GM19324 (cell line): ENCODE measurements around the gene NTRK2.

ENCODE experiments used
- ATAC-seq: cut with Tn5 transposase; IDR thresholded peaks from one replicate; pipeline ENCODE4 v1.9.1; 2021; ENCODE audit warnings: mild to moderate bottlenecking, moderate library complexity; ENCODE audit not compliant: unreplicated experiment, low FRiP score

NTRK2 gene

GRCh38 chr9:84955155-84955554 is 285.6 kb downstream of the NTRK2 start:
- no peak for ATAC-seq

- ATAC-seq: no peak
These were observed 286.4 kb downstream of the NTRK2 start for GRCh38 chr9:84955971-84956370.

DNA sequence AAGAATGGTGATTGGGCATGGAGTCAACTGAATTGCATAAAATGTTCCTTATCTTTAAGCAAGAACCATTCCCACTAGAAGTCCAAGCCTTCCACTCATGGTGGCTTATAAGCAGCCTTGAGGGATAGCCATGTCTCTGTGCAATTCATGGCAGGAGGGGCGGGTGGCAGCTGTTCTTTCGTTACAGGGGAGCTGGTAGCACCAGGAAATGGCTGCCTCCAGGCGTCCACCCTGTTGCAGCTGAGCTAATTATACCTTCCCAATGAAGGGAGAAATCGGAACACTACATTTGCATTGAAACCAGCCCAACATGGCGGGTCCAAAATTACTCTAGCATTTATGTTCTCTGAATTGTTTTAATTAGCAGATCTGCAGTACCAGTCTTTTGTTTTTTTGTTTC is 289.8 kb downstream of the NTRK2 start:
- ATAC-seq: no peak

GRCh38 chr9:84966876-84967830 is 297.6 kb downstream of the NTRK2 start:
- no peak for ATAC-seq

DNA sequence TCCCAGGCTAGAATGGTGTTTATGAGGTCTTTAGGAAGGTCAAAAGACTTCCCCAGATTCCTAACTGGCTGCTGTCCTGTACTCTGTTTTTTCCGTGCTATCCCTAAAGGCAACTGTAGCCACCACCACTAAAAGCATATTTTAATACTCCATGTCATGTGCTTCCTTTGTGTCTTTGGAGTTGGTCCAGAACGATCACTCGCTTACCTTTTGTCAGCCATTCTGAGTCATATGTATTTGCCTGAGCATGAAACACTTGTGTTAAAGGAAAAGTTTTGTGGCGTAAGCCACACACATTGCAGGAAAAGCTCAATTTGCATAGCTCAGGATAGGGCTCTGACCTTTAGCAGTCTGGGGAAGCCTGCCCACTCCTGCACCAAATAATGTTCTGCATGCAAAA is 299.6 kb downstream of the NTRK2 start:
- no peak for ATAC-seq

- ATAC-seq: no peak
These were observed 300.2 kb downstream of the NTRK2 start for GRCh38 chr9:84969736-84970135.

DNA sequence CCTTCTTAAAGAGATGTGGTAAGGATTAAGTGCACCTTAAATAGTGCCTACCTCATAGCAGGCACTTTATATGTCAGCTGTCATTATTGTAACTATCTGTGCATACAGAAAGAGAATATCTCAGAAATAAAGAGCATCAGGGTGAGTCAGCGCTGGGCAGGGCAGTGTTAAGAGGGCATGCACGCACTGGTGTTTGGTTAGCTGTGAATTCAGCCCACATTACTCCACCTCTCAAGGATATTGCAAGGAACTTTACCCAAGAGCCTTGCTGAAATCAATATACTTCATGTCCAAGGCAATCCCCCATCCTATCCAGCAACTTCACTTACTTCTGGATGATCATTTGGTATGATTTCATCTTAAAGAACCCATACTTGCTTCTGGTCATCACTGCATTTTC is 300.9 kb downstream of the NTRK2 start:
- ATAC-seq: no peak

- ATAC-seq: no peak
These were observed 302.0 kb downstream of the NTRK2 start for GRCh38 chr9:84971571-84971970.

DNA sequence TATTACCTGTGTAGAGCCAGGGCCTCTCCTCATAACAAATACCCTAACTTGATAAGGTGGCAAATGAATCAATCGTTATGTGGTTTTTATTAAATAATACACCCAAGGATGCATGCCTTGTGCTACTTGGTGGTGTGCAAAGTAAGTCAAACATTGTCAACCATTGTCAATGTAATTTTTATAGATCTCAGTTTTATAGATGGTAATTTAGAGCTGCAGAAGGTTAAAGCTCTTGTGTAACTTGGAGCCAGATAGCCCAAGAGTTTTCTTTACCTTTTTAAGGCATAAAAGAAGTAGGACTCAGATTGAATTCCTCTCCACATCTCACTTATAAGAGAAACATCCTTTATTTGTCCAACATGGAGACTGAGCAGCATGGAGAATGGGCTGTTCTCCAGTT is 304.7 kb downstream of the NTRK2 start:
- no peak for ATAC-seq

GRCh38 chr9:84974855-84975254 is 305.3 kb downstream of the NTRK2 start:
- no peak for ATAC-seq

- ATAC-seq: no peak
These were observed 306.4 kb downstream of the NTRK2 start for GRCh38 chr9:84975926-84976325.

DNA sequence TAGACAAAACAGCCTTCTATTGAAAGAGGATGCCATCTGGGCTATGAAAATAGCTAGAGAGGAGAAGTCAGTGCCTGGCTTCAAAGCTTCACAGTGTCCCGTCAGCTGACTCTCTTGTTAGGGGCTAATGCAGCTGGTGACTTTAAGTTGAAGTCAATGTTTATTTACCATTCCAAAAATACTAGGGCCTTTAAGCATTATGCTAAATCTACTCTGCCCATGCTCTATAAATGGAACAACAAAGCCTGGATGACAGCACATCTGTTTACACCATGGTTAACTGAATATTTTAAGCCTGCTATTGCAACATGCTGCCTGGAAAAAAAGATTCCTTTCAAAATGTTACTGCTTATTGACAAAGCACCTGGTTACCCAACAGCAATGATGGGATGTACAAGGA is 309.1 kb downstream of the NTRK2 start:
- ATAC-seq: no peak

- no peak for ATAC-seq
These were observed 314.2 kb downstream of the NTRK2 start for GRCh38 chr9:84983749-84984148.

GRCh38 chr9:84988621-84989020 is 319.1 kb downstream of the NTRK2 start:
- ATAC-seq: no peak

- no peak for ATAC-seq
These were observed 320.9 kb downstream of the NTRK2 start for GRCh38 chr9:84990416-84990815.

DNA sequence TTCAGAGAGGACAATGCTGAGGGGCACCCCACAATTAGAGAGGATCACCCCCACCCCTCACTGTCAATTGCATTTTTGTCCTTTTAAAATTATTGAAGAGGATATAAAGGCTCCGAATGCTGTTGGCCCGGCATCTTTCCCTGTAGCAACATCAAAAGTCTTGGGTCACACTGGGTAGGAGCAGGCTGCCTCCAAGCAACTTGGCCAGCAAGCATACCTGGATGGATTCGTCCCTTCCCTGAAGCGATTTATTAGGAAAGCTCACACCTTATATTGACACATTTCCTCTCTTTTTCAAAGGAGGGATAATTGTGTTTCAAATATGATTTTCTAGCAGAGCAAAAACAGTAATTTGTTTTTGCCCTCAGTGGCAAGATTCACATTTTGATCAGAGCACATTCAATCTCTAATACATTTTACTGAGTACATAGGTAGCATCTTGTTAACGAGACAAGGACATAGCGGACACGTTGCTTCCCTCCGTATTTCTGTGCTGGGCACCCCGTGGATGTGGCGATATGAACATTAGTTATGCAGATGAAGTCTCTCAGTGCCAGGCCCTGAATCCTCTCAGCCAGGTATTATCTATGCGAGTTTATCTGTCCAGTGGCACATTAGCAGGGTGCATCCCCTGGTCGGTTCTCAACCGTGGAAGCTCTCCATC is 321.5 kb downstream of the NTRK2 start:
- no peak for ATAC-seq

GRCh38 chr9:84991514-84991870 is 322.0 kb downstream of the NTRK2 start:
- ATAC-seq: no peak

- ATAC-seq: no peak
These were observed 322.9 kb downstream of the NTRK2 start for GRCh38 chr9:84992381-84992780.

DNA sequence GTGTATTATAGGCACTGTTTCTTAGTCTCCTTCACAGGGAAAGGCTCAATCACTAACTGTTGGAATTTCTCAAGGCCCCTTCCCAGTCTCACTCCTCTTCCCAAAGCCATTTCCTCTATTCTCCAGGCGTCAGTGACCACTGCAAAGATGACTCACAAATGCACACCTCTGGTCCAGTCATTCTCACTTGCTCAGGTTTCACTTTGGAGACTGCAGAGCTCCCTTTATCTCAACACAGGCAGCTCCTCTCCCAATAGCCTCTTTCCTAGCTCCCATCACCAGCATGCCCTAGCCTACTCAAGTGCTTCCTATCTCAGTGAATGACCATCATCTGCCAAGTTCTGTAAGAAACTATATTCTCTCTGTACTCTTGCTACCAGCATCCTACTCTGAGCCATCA is 323.6 kb downstream of the NTRK2 start:
- no peak for ATAC-seq

DNA sequence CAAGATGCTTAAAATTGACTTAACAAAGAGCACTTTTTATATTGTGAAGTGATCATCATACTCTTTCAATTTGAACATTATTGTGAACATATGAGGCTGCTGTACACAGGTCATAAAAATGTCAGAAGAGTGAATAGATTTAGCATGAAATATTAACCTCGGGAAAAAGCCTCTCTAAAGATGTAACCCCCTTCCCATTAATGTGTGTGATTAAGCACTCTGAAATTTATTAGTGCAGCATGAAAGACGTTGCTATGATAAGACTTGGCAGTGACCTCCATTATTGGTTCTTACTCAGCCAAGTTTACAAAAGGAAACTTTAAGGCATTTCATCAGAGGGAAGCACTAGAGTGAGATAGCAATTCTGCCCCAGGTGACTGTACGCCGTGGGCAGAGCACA is 326.5 kb downstream of the NTRK2 start:
- no peak for ATAC-seq

DNA sequence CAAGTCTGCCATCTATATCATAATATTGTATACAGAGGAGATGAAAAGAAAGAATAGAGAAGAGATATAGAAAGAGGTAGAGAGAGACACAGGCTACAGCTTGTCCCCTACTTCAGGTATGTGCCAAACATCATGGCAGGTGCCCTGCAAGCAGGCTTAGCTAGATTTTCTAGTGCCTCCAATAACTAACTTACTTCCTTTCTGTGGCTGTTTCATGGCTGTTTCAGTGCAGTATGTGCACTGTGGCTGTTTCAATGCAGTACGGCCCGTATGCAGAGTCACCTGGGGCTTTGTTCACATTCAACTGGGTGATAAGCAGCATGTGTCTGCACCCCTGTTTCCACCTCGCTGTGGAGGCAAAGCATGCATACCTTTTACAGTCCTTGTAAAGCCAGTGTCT is 327.2 kb downstream of the NTRK2 start:
- ATAC-seq: no peak

- no peak for ATAC-seq
These were observed 327.9 kb downstream of the NTRK2 start for GRCh38 chr9:84997472-84997871.
